WTC11 (cell line): ENCODE data around the gene MRPL2. TPM values are rescaled to one million over a fixed set of nuclear protein-coding genes. Genes with fewer than 3 reads are reported as not detected.

Source experiments
- ATAC-seq: fragments of 200-7000 bp; cut with Tn5 transposase; 2 replicates; pipeline ENCODE4 v1.10.0; 2021; ENCODE audit warnings: mild to moderate bottlenecking, moderate library complexity
- CTCF ChIA-PET: fragments of 300-600 bp; sonication (Branson Sonifier 250); formaldehyde crosslinking; loops from one replicate; lab custom pipeline; 2021; ENCODE audit warnings: antibody characterized with exemption; lab: Charles Lee
- POLR2A ChIA-PET: fragments of 350-600 bp; sonication (Branson Sonifier 250); formaldehyde crosslinking; loops from one replicate; lab custom pipeline; 2021; ENCODE audit warnings: antibody characterized with exemption; lab: Charles Lee
- DNase-seq: peaks from one replicate; pipeline ENCODE4 v3.0.0; 2021; ENCODE audit warnings: low spot score
- H3K27ac Mint-ChIP-seq: 2 replicates; pipeline ENCODE4 v1.8.0; 2021; ENCODE audit warnings: mixed read lengths
- H3K27me3 Mint-ChIP-seq: 2 replicates; pipeline ENCODE4 v1.8.0; 2021; ENCODE audit warnings: low read depth, mild to moderate bottlenecking, moderate library complexity, mixed read lengths
- H3K36me3 Mint-ChIP-seq: 2 replicates; pipeline ENCODE4 v1.8.0; 2021; ENCODE audit warnings: mixed read lengths
- H3K4me1 Mint-ChIP-seq: 2 replicates; pipeline ENCODE4 v1.8.0; 2022; ENCODE audit warnings: mixed read lengths
- H3K4me3 Mint-ChIP-seq: 2 replicates; pipeline ENCODE4 v1.8.0; 2021; ENCODE audit warnings: mild to moderate bottlenecking, moderate library complexity, mixed read lengths
- H3K9me3 Mint-ChIP-seq: 2 replicates; pipeline ENCODE4 v1.8.0; 2021; ENCODE audit warnings: mixed read lengths
- ATF3 ChIP-seq: sonication (generic); formaldehyde crosslinking; conservative IDR thresholded peaks from 2 replicates; pipeline ENCODE4 v1.8.1; 2022; ENCODE audit warnings: mild to moderate bottlenecking, missing genetic modification reagents
- E2F5 ChIP-seq: sonication (generic); formaldehyde crosslinking; IDR thresholded peaks from 2 replicates; pipeline ENCODE4 v1.8.1; 2022; ENCODE audit warnings: mild to moderate bottlenecking, moderate library complexity, missing genetic modification reagents
- ERG ChIP-seq: fragments of 250-450 bp; sonication (Bioruptor Pico); IDR thresholded peaks from 2 replicates; pipeline ENCODE4 v1.8.0; 2021; ENCODE audit warnings: mild to moderate bottlenecking
- KAT7 ChIP-seq: sonication (generic); formaldehyde crosslinking; IDR thresholded peaks from 2 replicates; pipeline ENCODE4 v1.8.1; 2023; ENCODE audit warnings: missing genetic modification reagents, mild to moderate bottlenecking, borderline replicate concordance
- MAX ChIP-seq: sonication (generic); formaldehyde crosslinking; IDR thresholded peaks from 2 replicates; pipeline ENCODE4 v1.8.0; 2022; ENCODE audit warnings: mild to moderate bottlenecking, missing genetic modification reagents
- PRRX2 ChIP-seq: fragments of 250-450 bp; sonication (Bioruptor Pico); IDR thresholded peaks from 2 replicates; pipeline ENCODE4 v1.8.0; 2021; ENCODE audit warnings: mild to moderate bottlenecking
- RELA ChIP-seq: sonication (generic); formaldehyde crosslinking; IDR thresholded peaks from 2 replicates; pipeline ENCODE4 v1.8.1; 2022; ENCODE audit warnings: missing genetic modification reagents, mild to moderate bottlenecking, borderline replicate concordance
- STAT6 ChIP-seq: sonication (generic); formaldehyde crosslinking; conservative IDR thresholded peaks from 2 replicates; pipeline ENCODE4 v1.8.1; 2023; ENCODE audit warnings: mild to moderate bottlenecking, low read depth, missing genetic modification reagents, moderate library complexity
- TP53 ChIP-seq: sonication (generic); formaldehyde crosslinking; IDR thresholded peaks from 2 replicates; pipeline ENCODE4 v1.8.1; 2023; ENCODE audit warnings: mild to moderate bottlenecking, missing genetic modification reagents
- ZNF138 ChIP-seq: sonication (generic); formaldehyde crosslinking; conservative IDR thresholded peaks from 2 replicates; pipeline ENCODE4 v1.8.1; 2022; ENCODE audit warnings: mild to moderate bottlenecking, moderate library complexity, missing genetic modification reagents
- ZNF281 ChIP-seq: sonication (generic); formaldehyde crosslinking; IDR thresholded peaks from 2 replicates; pipeline ENCODE4 v1.8.0; 2023; ENCODE audit warnings: mild to moderate bottlenecking, missing genetic modification reagents
- ZNF423 ChIP-seq: fragments of 250-450 bp; sonication (Bioruptor Pico); IDR thresholded peaks from 2 replicates; pipeline ENCODE4 v2.1.2; 2022; ENCODE audit warnings: mild to moderate bottlenecking, moderate library complexity
- ZNF532 ChIP-seq: fragments of 250-450 bp; sonication (Bioruptor Pico); IDR thresholded peaks from 2 replicates; pipeline ENCODE4 v1.9.0; 2021; ENCODE audit warnings: mild to moderate bottlenecking, borderline replicate concordance
- total RNA-seq: library from RNA; stranded (reverse); gene quantifications from 3 replicates; pipeline ENCODE4 v1.2.3, GENCODE V29; 2021

Gene MRPL2
- total RNA-seq, 1 experiment from 2014 or later = 131 TPM

GRCh38 chr6:43021270-43022047 lies 37.8 kb downstream of the MRPL2 start, which contains the start of gene RRP36 (continued):
- TF ChIP-seq ZNF281 (CRISPR knock-in tag) = peak; percentile 27; the same call in 1 of the 2 replicates
- no peak for TF ChIP-seq ZNF138
- 0 out of 2 replicates have a peak, but pooled peaks have one; percentile 55 for TF ChIP-seq ERG (CRISPR knock-in tag)
- TF ChIP-seq RELA (CRISPR knock-in tag) = 0 out of 2 replicates have a peak, but pooled peaks have one; percentile 19
- 0 out of 2 replicates have a peak, but pooled peaks have one; percentile 45 for TF ChIP-seq KAT7
- no peak for TF ChIP-seq ZNF423 (CRISPR knock-in tag)
- no peak for TF ChIP-seq ATF3 (CRISPR knock-in tag)

- CTCF ChIA-PET = interaction anchor here (0.8 to 2.9 kb wide), 8 partner anchors 14 to 154 kb away, joined by 3 to 18 read pairs (median 5); partner anchors contain the start of genes CUL7 and GNMT
- no peak for TF ChIP-seq E2F5
- TF ChIP-seq TP53 (CRISPR knock-in tag) = no peak
- TF ChIP-seq PRRX2 (CRISPR knock-in tag) = no peak
- no peak for TF ChIP-seq ZNF532
- no peak for TF ChIP-seq MAX (CRISPR knock-in tag)
- TF ChIP-seq STAT6 = no peak
- H3K36me3 Mint-ChIP-seq = peaks cover 40% of the 10 kb centered on the region
- peaks cover 12% of the 10 kb centered on the region for H3K4me1 Mint-ChIP-seq
- ATAC-seq (peak; percentile 84), DNase-seq (peak; percentile 36)
- POLR2A ChIA-PET = interaction anchor here (0.7 to 3.1 kb wide), 7 partner anchors 14 to 150 kb away, joined by 3 to 12 read pairs (median 3); partner anchors contain the start of genes CNPY3, CUL7, PEX6 and PPP2R5D
- H3K27me3 Mint-ChIP-seq = no peaks in the 10 kb centered on the region
- peak overlapping the region; percentile 87; the same call in 1 of the 2 replicates for H3K27ac Mint-ChIP-seq
- H3K9me3 Mint-ChIP-seq = no peaks in the 10 kb centered on the region
- peak overlapping the region; percentile 74 for H3K4me3 Mint-ChIP-seq
Observed at GRCh38 chr6:43020847-43021246, 38.4 kb downstream of the MRPL2 start.
